ENCODE data around the gene UHRF2. TPM values are rescaled to one million over a fixed set of nuclear protein-coding genes. Genes with fewer than 3 reads are reported as not detected.

The UHRF2 gene
- total RNA-seq, 1 experiment from 2014 or later: 40.6 TPM

GRCh38 chr9:6501526-6502210, 88.7 kb downstream of the UHRF2 start:
- intact Hi-C loops (cut with micrococcal nuclease): no loop called here
- H3K9me2 ChIP-seq (ENCODE audit: insufficient read depth): no peaks in the 10 kb centered on the region
- ATAC-seq (no peak), DNase-seq (ENCODE audit: low read depth, low spot score) (no peak)
- no peaks in the 10 kb centered on the region for H3K27me3 ChIP-seq (ENCODE audit: insufficient read depth, low read length)
- H3K4me2 ChIP-seq (ENCODE audit: low read length): no peak overlapping the region
- H3K4me3 ChIP-seq (replicated peaks in 1 of 2; ENCODE audit: low read depth in 1 of 2, low read length in 2 of 2): no peak overlapping the region
- ChIA-PET CTCF (no interaction called here), RAD21 (ENCODE audit: low non-redundant PET in 1 of 2, low total read pairs in 2 of 2, uncharacterized antibody in 2 of 2, unreplicated experiment in 2 of 2) (no interaction called here), POLR2A (no interaction called here)
- H3K27ac ChIP-seq (ENCODE audit: low read depth, low read length): no peak overlapping the region
- no peaks in the 10 kb centered on the region for H3K4me1 ChIP-seq (ENCODE audit: control insufficient read depth in 1 of 2, insufficient read depth in 2 of 2, low read length in 2 of 2)
- no TSS peak for BruUV-seq (replicated peaks)
- no peak overlapping the region for H2AFZ ChIP-seq (ENCODE audit: low read depth, low read length, poor library complexity, severe bottlenecking)
- TF ChIP-seq EGR1 (IDR thresholded peaks at IDR 0.05; ENCODE audit: low read depth): no peak
- no peak for TF ChIP-seq CTCF (IDR thresholded peaks at IDR 0.05 in 2 of 3, conservative IDR thresholded peaks at IDR 0.05 in 1 of 3; ENCODE audit: borderline replicate concordance in 1 of 3, insufficient read depth in 1 of 3, low read depth in 2 of 3, low read length in 2 of 3)
- TF ChIP-seq EZH2 (IDR thresholded peaks at IDR 0.05): no peak
- no peaks in the 10 kb centered on the region for H3K79me2 ChIP-seq (ENCODE audit: insufficient read depth, low read length)
- peaks cover 18 to 22% of the 10 kb centered on the region in 2 experiments for H3K36me3 ChIP-seq (ENCODE audit: control insufficient read depth in 1 of 2, insufficient read depth in 2 of 2, low read length in 2 of 2)
- no peaks in the 10 kb centered on the region for H4K20me1 ChIP-seq (ENCODE audit: insufficient read depth)
- no peaks in the 10 kb centered on the region for H3K9me3 ChIP-seq (ENCODE audit: control insufficient read depth in 1 of 2, insufficient read depth in 1 of 2, low read depth in 1 of 2, low read length in 2 of 2)
- no peak overlapping the region for H3K9ac ChIP-seq (ENCODE audit: low read length)

DNA sequence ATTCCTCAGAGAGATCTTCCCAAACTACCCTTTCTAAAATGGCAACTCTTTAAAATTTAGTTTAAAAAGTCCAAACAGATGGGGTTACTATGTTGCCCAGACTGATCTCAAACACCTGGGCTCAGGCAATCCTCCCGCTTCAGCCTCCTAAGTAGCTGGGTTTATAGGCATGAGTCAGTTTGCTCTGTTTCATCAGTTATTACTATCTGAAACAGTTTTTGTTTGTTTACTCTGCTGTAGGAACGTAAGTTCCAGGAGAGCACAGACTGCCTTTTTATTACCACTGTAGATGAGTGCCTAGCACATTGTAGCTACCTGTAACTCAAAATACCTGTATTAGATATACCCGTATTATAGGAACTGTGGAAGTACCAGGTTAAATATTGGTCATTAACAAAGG, 89.4 kb downstream of the UHRF2 start:
- Histone ChIP-seq H2AFZ (ENCODE audit: low read depth, low read length, poor library complexity, severe bottlenecking) (no peak overlapping the region), H3K4me2 (ENCODE audit: low read length) (no peak overlapping the region), H3K9me2 (ENCODE audit: insufficient read depth) (no peaks in the 10 kb centered on the region), H3K79me2 (ENCODE audit: insufficient read depth, low read length) (no peaks in the 10 kb centered on the region), H4K20me1 (ENCODE audit: insufficient read depth) (no peaks in the 10 kb centered on the region), H3K4me3 (replicated peaks in 1 of 2; ENCODE audit: low read depth in 1 of 2, low read length in 2 of 2) (no peak overlapping the region), H3K9ac (ENCODE audit: low read length) (no peak overlapping the region), H3K4me1 (ENCODE audit: control insufficient read depth in 1 of 2, insufficient read depth in 2 of 2, low read length in 2 of 2) (no peaks in the 10 kb centered on the region), H3K27ac (ENCODE audit: low read depth, low read length) (no peak overlapping the region), H3K36me3 (ENCODE audit: control insufficient read depth in 1 of 2, insufficient read depth in 2 of 2, low read length in 2 of 2) (peaks cover 12 to 20% of the 10 kb centered on the region in 2 experiments; a peak in 3 of 4 replicates), H3K27me3 (ENCODE audit: insufficient read depth, low read length) (no peaks in the 10 kb centered on the region), H3K9me3 (ENCODE audit: control insufficient read depth in 1 of 2, insufficient read depth in 1 of 2, low read depth in 1 of 2, low read length in 2 of 2) (no peaks in the 10 kb centered on the region)
- ATAC-seq (no peak), DNase-seq (ENCODE audit: low read depth, low spot score) (no peak)
- intact Hi-C loops (cut with micrococcal nuclease): no loop called here
- BruUV-seq (replicated peaks): no TSS peak
- RAD21 ChIA-PET (ENCODE audit: low non-redundant PET in 1 of 2, low total read pairs in 2 of 2, uncharacterized antibody in 2 of 2, unreplicated experiment in 2 of 2): no interaction called here
- POLR2A ChIA-PET: no interaction called here
- CTCF ChIA-PET: no interaction called here
- TF ChIP-seq MAX (IDR thresholded peaks at IDR 0.05) (no peak), ZFX (IDR thresholded peaks at IDR 0.05) (no peak), CTCF (IDR thresholded peaks at IDR 0.05 in 2 of 3, conservative IDR thresholded peaks at IDR 0.05 in 1 of 3; ENCODE audit: borderline replicate concordance in 1 of 3, insufficient read depth in 1 of 3, low read depth in 2 of 3, low read length in 2 of 3) (no peak), CEBPB (IDR thresholded peaks at IDR 0.05; ENCODE audit: low read depth) (no peak), ZNF274 (IDR thresholded peaks at IDR 0.05; ENCODE audit: low read depth, low read length) (no peak), POLR2A (IDR thresholded peaks at IDR 0.05; ENCODE audit: borderline replicate concordance, extremely low read depth, insufficient read depth, insufficient read length) (no peak), SRF (IDR thresholded peaks at IDR 0.05; ENCODE audit: low read depth) (no peak), POLR2AphosphoS5 (IDR thresholded peaks at IDR 0.05; ENCODE audit: low read depth, low read length) (no peak), CBX3 (IDR thresholded peaks at IDR 0.05; ENCODE audit: low read depth) (no peak), EGR1 (IDR thresholded peaks at IDR 0.05; ENCODE audit: low read depth) (no peak), SP1 (IDR thresholded peaks at IDR 0.05; ENCODE audit: low read depth) (no peak), FOSL1 (IDR thresholded peaks at IDR 0.05; ENCODE audit: low read depth) (no peak)
- TF ChIP-seq, protein P1, sequence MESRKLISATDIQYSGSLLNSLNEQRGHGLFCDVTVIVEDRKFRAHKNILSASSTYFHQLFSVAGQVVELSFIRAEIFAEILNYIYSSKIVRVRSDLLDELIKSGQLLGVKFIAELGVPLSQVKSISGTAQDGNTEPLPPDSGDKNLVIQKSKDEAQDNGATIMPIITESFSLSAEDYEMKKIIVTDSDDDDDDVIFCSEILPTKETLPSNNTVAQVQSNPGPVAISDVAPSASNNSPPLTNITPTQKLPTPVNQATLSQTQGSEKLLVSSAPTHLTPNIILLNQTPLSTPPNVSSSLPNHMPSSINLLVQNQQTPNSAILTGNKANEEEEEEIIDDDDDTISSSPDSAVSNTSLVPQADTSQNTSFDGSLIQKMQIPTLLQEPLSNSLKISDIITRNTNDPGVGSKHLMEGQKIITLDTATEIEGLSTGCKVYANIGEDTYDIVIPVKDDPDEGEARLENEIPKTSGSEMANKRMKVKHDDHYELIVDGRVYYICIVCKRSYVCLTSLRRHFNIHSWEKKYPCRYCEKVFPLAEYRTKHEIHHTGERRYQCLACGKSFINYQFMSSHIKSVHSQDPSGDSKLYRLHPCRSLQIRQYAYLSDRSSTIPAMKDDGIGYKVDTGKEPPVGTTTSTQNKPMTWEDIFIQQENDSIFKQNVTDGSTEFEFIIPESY (IDR thresholded peaks at IDR 0.05; ENCODE audit: extremely low read depth, insufficient replicate concordance, low read length): no peak
